Measurements from ENCODE around the gene RBMS2.

GRCh38 chr12:56490360-56490759 is 31.3 kb upstream of the RBMS2 start:
- TF ChIP-seq CTCF (IDR thresholded peaks at IDR 0.05; ENCODE audit: low read depth, low read length) = no peak
- no peak for TF ChIP-seq POLR2A (IDR thresholded peaks at IDR 0.05; ENCODE audit: extremely low read depth, insufficient read length)
- TF ChIP-seq MAX (IDR thresholded peaks at IDR 0.05; ENCODE audit: low read depth, low read length) = no peak
- no peak for TF ChIP-seq MYC (IDR thresholded peaks at IDR 0.05; ENCODE audit: low read depth, low read length)
